Transverse colon (tissue), 4 donors: Measurements from ENCODE around the gene INO80D. TPM values are rescaled to one million over a fixed set of nuclear protein-coding genes. Genes with fewer than 3 reads are reported as not detected.

Experiments used
- DNase-seq: peaks from one replicate; pipeline ENCODE4 v3.0.0-alpha.2; 2019
- H3K27ac ChIP-seq, 4 donors: fragments of 200-600 bp; sonication (generic); 2 replicates each; pipeline ENCODE4 v1.5.1; 2016 to 2018; ENCODE audit warnings: inconsistent platforms in 4 of 4
- H3K27me3 ChIP-seq: fragments of 200-600 bp; sonication (generic); 2 replicates; pipeline ENCODE4 v1.5.1; 2017; ENCODE audit warnings: inconsistent platforms
- H3K36me3 ChIP-seq, 4 donors: fragments of 200-600 bp; sonication (generic); 2 replicates each; pipeline ENCODE4 v1.5.1; 2017 to 2019; ENCODE audit warnings: inconsistent platforms in 4 of 4
- H3K4me1 ChIP-seq, 4 donors: fragments of 200-600 bp; sonication (generic); 2 replicates each; pipeline ENCODE4 v1.5.1; 2017 to 2020; ENCODE audit warnings: inconsistent platforms in 4 of 4
- H3K4me3 ChIP-seq, 4 donors: fragments of 200-600 bp; sonication (generic); 1 replicate in 1 of 4; 2 replicates in 3 of 4; pipeline versions ENCODE4 v1.5.1 to v1.6.1; 2017 to 2019; ENCODE audit warnings: inconsistent platforms in 4 of 4
- H3K9me3 ChIP-seq, 2 donors: fragments of 200-600 bp; sonication (generic); 2 replicates each; pipeline ENCODE4 v1.5.1; 2017 to 2019; ENCODE audit warnings: inconsistent platforms in 2 of 2
- EP300 ChIP-seq: sonication (generic); formaldehyde crosslinking; IDR thresholded peaks from one replicate; pipeline ENCODE4 v1.6.1; 2017; ENCODE audit warnings: antibody characterized with exemption, low read depth
- POLR2A ChIP-seq: fragments of 450-650 bp; IDR thresholded peaks from one replicate; pipeline ENCODE4 v1.6.1; 2016; ENCODE audit warnings: antibody characterized with exemption, mild to moderate bottlenecking, moderate library complexity
- POLR2AphosphoS5 ChIP-seq, 3 donors: sonication (generic); formaldehyde crosslinking; IDR thresholded peaks; one replicate each; pipeline ENCODE4 v1.6.1; 2016; ENCODE audit warnings: antibody characterized with exemption in 3 of 3
- WGBS, 2 donors: methylation state at CpG; one replicate each; pipeline ENCODE4 v1.1.5; 2018; ENCODE audit warnings: low coverage in 1 of 2; 5-methylcytosine and 5-hydroxymethylcytosine counted together
- in situ Hi-C, 4 donors: fragments of 200-750 bp; cut with MboI; loops; one replicate each; pipeline versions ENCODE4 v1.15.0 to v1.15.1; 2017; ENCODE audit warnings: low sequenced_read_pairs in 3 of 4, low pct_ligation_motif_present in 1 of 4, low pct_unique_long_range_greater_than_20kb in 1 of 4
- intact Hi-C: fragments of 100-400 bp; cut with DNase I; formaldehyde crosslinking; loops from one replicate; pipeline ENCODE4 v1.15.1; 2023; ENCODE audit warnings: low total_unique reads
- total RNA-seq, 4 donors: library from RNA; depleted of rRNA; stranded (reverse); fragments of >200 nt; gene quantifications; one replicate each; pipeline ENCODE4 v1.1.0, GENCODE V29; 2016
- TF ChIP-seq, protein P1 (sequence below), 5 experiments: fragments of 200-600 bp in 3 of 5; fragments of 450-650 bp in 2 of 5; sonication (generic) in 3 of 5; IDR thresholded peaks; 1 replicate in 2 of 5; 2 replicates in 3 of 5; pipeline ENCODE4 v1.5.1; 2016 to 2017; ENCODE audit warnings: antibody characterized with exemption in 5 of 5, inconsistent platforms in 3 of 5, mild to moderate bottlenecking in 2 of 5, moderate library complexity in 1 of 5

INO80D gene
- total RNA-seq, 4 donors from 2014 or later, result 22.9 to 46.8 (median 31.2) TPM

DNA sequence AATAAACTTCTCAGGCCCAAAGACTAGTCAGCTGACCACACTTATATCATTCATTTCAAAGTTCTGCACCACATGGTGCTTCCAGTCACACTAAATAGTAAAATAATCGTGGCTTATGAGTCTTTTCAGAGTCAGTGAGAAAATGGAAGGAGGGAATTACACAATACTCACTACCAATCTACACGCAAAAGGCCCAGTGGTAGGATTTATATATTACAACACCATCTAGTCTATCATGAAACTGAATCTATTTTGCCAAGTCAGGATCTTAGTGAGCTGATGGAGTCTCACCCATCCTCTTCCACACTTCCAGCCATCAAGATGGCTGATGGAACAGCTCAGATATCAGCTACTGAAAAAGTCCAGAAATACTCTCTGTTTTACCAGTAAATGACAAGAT is 21.9 kb downstream of the INO80D start:
- H3K9me3 ChIP-seq, result no peaks in the 10 kb centered on the region
- no peak for TF ChIP-seq POLR2AphosphoS5 (IDR thresholded peaks at IDR 0.05)
- no peak for TF ChIP-seq POLR2A
- TF ChIP-seq, protein P1, sequence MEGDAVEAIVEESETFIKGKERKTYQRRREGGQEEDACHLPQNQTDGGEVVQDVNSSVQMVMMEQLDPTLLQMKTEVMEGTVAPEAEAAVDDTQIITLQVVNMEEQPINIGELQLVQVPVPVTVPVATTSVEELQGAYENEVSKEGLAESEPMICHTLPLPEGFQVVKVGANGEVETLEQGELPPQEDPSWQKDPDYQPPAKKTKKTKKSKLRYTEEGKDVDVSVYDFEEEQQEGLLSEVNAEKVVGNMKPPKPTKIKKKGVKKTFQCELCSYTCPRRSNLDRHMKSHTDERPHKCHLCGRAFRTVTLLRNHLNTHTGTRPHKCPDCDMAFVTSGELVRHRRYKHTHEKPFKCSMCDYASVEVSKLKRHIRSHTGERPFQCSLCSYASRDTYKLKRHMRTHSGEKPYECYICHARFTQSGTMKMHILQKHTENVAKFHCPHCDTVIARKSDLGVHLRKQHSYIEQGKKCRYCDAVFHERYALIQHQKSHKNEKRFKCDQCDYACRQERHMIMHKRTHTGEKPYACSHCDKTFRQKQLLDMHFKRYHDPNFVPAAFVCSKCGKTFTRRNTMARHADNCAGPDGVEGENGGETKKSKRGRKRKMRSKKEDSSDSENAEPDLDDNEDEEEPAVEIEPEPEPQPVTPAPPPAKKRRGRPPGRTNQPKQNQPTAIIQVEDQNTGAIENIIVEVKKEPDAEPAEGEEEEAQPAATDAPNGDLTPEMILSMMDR (IDR thresholded peaks at IDR 0.05), result no peak
- no peaks in the 10 kb centered on the region for H3K4me1 ChIP-seq
- in situ Hi-C loops, result no loop called here
- peaks cover 0 to 13% (median 4%) of the 10 kb centered on the region in 4 donors for H3K36me3 ChIP-seq
- no peak for DNase-seq
- H3K4me3 ChIP-seq, result no peak overlapping the region
- no peak overlapping the region for H3K27ac ChIP-seq
- 92 to 100% methylated on average over 2 of the region's 2 CpGs for WGBS, 2 donors
- no peaks in the 10 kb centered on the region for H3K27me3 ChIP-seq
- intact Hi-C loops, result no loop called here

DNA sequence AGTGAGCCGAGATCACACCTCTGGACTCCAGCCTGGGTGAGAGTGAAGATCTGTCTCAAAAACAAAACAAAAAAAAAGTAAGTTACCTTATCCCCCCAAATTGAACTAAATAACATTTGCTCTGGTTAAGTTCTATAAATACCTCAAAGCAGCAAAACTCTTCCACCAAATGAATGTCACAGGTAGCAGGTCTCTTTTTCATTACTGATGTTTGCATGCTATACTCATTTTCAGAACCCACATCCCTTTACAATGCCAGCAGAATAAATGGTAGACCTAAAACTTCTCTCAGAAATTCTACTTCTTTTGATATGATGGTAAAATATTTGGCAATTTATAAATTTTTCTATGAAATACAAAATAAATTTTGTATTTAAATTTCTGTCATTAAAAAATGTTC is 22.3 kb downstream of the INO80D start:
- in situ Hi-C loops, result no loop called here
- WGBS, 2 donors, result 100% methylated on average over 1 of the region's 1 CpG
- H3K27me3 ChIP-seq, result no peaks in the 10 kb centered on the region
- no peak overlapping the region for H3K27ac ChIP-seq
- no peaks in the 10 kb centered on the region for H3K4me1 ChIP-seq
- intact Hi-C loops, result no loop called here
- no peaks in the 10 kb centered on the region for H3K9me3 ChIP-seq
- DNase-seq, result no peak
- H3K4me3 ChIP-seq, result no peak overlapping the region
- peaks cover 0 to 13% (median 4%) of the 10 kb centered on the region in 4 donors for H3K36me3 ChIP-seq
- TF ChIP-seq, protein P1 (IDR thresholded peaks at IDR 0.05), result no peak

DNA sequence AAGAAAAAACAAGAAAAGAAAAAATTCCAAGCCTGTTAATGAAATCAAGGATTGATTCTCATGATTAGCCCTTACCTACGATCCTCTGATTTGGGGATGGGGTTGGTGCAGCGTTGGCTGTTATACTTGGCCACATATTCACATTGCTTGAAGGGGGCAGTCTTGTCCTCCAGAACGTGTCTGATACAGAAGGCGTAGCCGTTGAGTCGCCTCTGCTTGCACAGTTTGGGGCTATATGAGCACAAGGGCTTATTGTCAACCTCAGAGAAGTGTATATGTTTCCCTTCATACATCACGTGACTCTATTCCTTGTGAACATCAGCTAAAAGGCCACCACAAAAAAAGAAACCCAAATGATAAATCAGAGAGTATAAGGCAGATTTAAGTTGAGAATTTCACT is 23.2 kb downstream of the INO80D start:
- H3K27ac ChIP-seq, result no peak overlapping the region
- intact Hi-C loops (no loop called here), in situ Hi-C loops (no loop called here)
- no peaks in the 10 kb centered on the region for H3K27me3 ChIP-seq
- TF ChIP-seq EP300 (no peak), POLR2AphosphoS5 (IDR thresholded peaks at IDR 0.05) (no peak), POLR2A (no peak)
- TF ChIP-seq, protein P1 (IDR thresholded peaks at IDR 0.05), result no peak
- H3K36me3 ChIP-seq, result peaks cover 0 to 13% (median 4%) of the 10 kb centered on the region in 4 donors
- 85 to 89% methylated on average over 7 of the region's 7 CpGs for WGBS, 2 donors
- no peak overlapping the region for H3K4me3 ChIP-seq
- no peaks in the 10 kb centered on the region for H3K4me1 ChIP-seq
- no peaks in the 10 kb centered on the region for H3K9me3 ChIP-seq
- no peak for DNase-seq

DNA sequence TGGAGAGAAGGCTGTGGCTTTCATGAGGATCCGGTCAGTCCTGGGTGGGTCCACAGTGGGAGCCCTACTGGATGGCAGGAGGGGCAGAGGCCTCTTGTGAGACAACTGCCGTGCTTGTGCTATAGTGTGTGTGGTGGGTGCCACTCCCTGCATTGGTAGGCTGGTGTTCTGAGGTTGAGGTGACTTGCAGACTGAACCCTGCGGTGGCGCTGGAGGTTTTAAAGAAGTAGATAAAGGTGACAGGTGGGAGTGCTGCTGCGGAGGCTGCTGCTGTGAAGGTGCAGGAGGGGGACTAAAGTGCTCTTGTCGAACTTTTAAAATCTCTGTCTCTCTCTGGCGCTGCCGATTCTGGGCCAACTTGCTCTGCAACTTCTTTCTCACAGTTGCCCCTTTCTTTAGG is 29.7 kb downstream of the INO80D start:
- no peak for DNase-seq
- intact Hi-C loops, result no loop called here
- in situ Hi-C loops, result no loop called here
- no peak for TF ChIP-seq EP300
- no peak for TF ChIP-seq POLR2A
- TF ChIP-seq, protein P1 (IDR thresholded peaks at IDR 0.05), result no peak
- TF ChIP-seq POLR2AphosphoS5 (IDR thresholded peaks at IDR 0.05), result no peak
- Histone ChIP-seq H3K4me1 (peaks cover 0 to 17% (median 7%) of the 10 kb centered on the region in 4 donors), H3K27me3 (no peaks in the 10 kb centered on the region), H3K36me3 (peaks cover 0 to 22% (median 6%) of the 10 kb centered on the region in 4 donors), H3K9me3 (no peaks in the 10 kb centered on the region), H3K4me3 (no peak overlapping the region), H3K27ac (no peak overlapping the region)
- WGBS, 2 donors, result 87 to 94% methylated on average over 3 to 8 of the region's 8 CpGs
